Posterior cingulate gyrus (tissue), 11 donors: ENCODE measurements around the gene UHRF1.
A peak's percentile ranks its signal among the peaks of the same experiment; 100 is the strongest.

ENCODE experiments used
- DNase-seq, 10 donors: peaks; one replicate each; pipeline versions ENCODE4 v3.0.0 to v3.0.0-alpha.2; 2020 to 2021; ENCODE audit warnings: mixed read lengths in 3 of 10
- intact Hi-C: fragments of 100-400 bp; cut with DNase I; formaldehyde crosslinking; loops from one replicate; pipeline ENCODE4 v1.15.1; 2023

UHRF1 gene

DNA sequence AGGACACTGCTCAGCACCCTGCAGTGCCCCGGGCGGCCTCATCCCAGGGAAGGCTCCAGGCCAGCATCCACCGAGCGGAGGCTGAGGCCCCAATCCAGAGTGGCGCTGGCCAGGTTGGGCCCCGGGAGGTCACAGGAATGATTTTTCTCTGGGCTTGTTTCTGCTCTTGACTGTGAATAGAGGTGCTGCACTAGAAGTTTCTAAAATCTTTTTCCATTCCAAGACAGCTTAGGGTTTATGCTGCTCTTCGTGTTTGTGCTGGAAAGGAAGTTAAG lies 74.7 kb downstream of the UHRF1 start:
- intact Hi-C loops, result no loop called here
- peak in 3 of 10 donors; percentile 48 to 76 (median 49) for DNase-seq

GRCh38 chr19:4984438-4984990 lies 75.2 kb downstream of the UHRF1 start:
- peak in 3 of 10 donors; percentile 35 to 79 (median 64) for DNase-seq
- intact Hi-C loops, result no loop called here

DNA sequence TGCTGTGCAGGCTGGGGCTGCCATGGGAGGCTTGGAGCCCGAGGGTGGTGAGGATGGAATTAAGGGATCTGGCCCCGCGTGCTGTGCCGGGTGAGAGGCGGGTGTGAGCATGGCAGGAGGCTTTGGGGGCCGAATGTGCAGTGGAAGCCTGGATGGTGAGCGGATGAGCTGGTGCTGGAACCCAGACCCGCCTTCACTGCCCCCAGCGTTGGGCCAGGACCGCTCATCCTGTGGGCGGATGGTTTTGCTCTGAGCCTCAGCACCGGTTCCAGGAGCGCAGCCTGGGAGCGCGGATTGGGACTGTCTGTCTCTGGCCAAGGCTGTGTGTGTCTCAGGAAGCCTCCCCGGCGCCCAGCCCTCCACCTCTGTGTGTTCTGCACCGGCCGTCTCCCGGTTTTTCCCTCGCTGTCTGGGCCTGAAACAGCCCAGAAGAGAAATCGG lies 76.3 kb downstream of the UHRF1 start:
- intact Hi-C loops, result no loop called here

GRCh38 chr19:4986056-4986455 lies 76.8 kb downstream of the UHRF1 start:
- intact Hi-C loops, result no loop called here
- DNase-seq, result peak in 1 of 10 donors; percentile 62

More for the DNA sequence above, 76.3 kb downstream of the UHRF1 start:
- peak in 5 of 10 donors; percentile 20 to 92 (median 86) for DNase-seq

DNA sequence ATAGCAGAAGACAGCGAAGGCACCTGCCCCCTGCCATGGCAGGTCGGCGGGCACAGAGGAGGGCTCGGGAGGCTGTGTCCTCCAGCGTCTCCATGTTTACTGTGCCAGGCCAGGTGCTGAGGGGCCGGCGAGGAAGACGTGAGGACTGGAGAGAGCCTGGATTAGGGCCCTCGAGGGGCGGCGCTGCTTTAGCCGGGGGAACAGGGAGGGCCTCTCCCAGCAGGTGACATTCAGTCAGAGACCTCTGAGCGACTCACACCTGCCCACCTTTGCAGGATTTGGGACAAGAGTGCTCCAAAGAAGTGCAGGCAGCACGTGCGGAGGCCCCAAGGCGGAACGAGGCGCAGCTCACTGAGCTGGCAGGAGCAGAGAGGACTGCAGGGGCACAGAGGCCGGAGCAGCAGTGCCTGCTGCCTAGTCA lies 77.2 kb downstream of the UHRF1 start:
- peak in 3 of 10 donors; percentile 62 to 76 (median 75) for DNase-seq
- intact Hi-C loops, result no loop called here

DNA sequence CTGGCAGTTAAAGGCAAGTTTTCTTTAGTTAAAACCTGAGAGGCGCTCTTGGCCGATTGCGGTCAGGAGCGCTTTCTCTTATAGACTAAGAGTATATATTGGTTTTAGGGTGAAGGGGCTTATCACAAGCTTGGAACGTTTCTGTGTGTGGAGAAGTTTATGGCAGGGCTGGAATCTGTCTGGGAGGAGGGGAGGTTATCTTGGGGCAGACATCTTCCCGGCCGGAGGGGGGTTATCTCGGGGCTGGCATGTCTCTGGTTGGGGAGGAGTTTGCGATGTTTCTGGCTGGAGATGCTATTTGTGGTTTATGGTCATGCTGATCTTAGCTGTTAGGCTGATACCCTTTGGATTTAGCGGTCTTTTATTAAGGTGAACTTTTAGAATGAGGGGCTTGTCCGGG lies 78.0 kb downstream of the UHRF1 start:
- DNase-seq, result peak in 1 of 10 donors; percentile 36
- intact Hi-C loops, result no loop called here

DNA sequence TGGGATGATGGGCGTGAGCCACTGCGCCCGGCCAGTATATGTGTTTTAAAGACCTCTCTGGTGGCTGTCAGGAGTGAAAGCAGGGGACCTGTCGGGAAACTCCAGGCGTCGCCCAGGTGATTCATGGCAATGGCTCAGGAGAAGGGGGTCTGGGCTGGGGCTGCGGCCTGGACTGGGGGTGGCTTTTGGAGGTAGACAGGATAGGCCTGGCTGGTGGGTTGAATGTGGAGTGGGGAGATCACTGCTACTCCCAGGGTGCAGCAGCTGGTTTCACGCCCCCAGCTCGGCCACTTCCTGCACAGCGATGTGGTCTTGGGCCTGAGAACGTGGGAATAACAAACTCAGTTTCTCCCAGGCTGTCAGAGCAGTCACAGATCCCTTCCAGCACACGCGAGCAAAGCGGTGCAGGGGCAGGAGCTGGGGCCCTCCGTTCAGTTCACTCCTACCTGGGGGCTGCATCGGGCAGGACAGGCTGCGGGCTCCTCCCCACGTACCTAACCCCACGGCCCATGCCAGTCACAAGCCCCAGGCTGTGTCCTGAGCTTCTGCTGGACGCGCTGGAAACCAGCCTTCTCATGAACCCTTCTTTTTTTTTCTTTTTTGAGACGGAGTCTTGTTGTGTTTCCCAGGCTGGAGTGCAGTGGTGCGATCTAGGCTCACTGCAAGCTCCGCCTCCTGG lies 78.5 kb downstream of the UHRF1 start:
- intact Hi-C loops, result no loop called here
- peak in 2 of 10 donors; percentile 64 to 84 for DNase-seq

DNA sequence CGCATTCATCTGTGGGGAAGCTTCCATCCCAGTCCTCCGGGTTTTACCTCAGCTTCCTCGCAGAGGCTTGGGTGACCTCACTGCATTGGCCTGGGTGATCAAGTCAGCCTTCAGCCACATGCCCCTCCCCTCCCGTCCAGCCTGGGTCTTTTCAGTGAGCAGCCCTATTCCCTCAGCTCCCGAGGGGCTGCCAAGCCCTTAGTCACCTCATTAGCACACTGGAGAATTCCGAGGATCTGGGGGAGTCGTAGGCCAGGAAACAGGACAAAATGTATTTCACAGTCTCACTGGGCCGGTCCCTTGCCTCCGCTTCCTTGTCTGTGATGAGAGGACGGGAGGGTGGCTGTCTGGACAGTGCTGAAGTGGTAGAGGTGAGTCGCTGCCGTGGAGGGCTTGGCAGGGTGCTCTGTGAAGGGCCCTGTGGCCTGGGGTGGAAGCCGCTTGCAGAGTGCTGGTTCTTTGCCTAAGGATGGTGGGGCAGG lies 79.5 kb downstream of the UHRF1 start:
- peak in 3 of 10 donors; percentile 47 to 81 (median 55) for DNase-seq

GRCh38 chr19:4990306-4990705 lies 81.0 kb downstream of the UHRF1 start:
- intact Hi-C loops, result no loop called here

More for the DNA sequence above, 79.5 kb downstream of the UHRF1 start:
- intact Hi-C loops, result no loop called here

GRCh38 chr19:4991538-4991937 lies 82.2 kb downstream of the UHRF1 start:
- peak in 3 of 10 donors; percentile 9 to 43 (median 38) for DNase-seq
- intact Hi-C loops, result no loop called here

More at GRCh38 chr19:4990306-4990705, 81.0 kb downstream of the UHRF1 start:
- DNase-seq, result peak in 3 of 10 donors; percentile 44 to 69 (median 53)

- DNase-seq, result peak in 2 of 10 donors; percentile 3 to 52
- intact Hi-C loops, result no loop called here
These were observed 82.8 kb downstream of the UHRF1 start for GRCh38 chr19:4991996-4992698.

DNA sequence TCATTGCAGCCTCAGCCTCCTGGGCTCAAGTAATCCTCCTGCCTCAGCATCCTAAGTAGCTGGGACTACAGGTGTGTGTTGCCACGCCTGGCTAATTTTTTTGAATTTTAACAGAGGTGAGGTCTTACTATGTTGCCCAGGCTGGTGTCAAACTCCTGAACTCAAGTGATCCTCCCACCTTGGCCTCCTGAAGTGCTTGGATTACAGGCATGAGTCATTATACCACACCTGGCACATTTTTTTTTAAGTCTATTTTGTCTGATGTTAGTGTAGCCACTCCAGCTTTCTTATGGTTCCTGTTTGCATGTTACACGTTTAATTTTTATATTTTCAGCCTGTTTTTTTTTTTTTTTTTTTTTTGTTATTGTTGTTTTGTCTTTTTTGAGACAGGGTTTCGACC lies 84.4 kb downstream of the UHRF1 start:
- intact Hi-C loops, result no loop called here
- no peak for DNase-seq

DNA sequence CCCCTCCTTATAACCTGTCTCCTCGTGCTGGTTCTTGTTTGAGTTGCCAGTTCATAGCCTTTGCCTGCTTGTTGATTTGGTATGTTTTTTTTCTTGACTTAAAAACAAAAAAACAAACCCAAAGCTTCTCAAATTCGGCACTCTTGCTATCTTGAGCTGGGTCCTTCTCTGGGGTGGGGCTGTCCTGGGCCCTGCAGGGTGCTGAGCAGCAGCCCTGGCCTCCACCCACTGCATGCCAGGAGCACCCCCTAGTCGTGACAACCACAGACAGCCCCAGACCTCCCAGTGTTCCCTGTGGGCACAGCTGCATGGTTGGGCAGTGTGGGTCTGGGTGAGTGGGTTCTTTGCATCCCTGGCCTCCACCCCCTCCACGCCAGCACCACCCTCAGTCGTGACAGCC lies 87.4 kb downstream of the UHRF1 start:
- peak in 1 of 10 donors; percentile 23 for DNase-seq
- intact Hi-C loops, result no loop called here

- DNase-seq, result peak in 1 of 10 donors; percentile 44
- intact Hi-C loops, result no loop called here
These were observed 88.0 kb downstream of the UHRF1 start for GRCh38 chr19:4997297-4997696.

GRCh38 chr19:5000120-5000611 lies 90.9 kb downstream of the UHRF1 start:
- intact Hi-C loops, result no loop called here

DNA sequence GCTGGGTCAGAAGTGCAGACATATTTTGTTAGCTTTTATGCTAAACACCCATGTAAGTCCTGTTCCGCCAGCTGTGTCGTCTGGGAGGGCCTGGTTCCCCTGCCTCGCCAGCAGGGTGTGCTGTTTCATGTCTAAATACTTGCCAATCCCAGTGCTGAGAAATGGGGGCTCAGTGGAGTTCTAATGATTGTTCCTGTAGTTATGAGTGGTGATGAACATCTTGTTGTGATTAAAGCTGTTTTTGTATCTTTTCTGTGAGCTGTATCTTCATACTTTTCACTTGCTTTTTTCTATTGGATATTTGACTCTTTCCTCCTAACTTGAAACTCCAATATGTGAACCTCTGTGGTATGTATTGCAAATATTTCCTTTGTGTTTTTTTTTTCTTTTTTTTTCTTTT lies 92.3 kb downstream of the UHRF1 start:
- intact Hi-C loops, result no loop called here
- peak in 3 of 10 donors; percentile 56 to 92 (median 76) for DNase-seq

More at GRCh38 chr19:5000120-5000611, 90.9 kb downstream of the UHRF1 start:
- no peak for DNase-seq

- intact Hi-C loops, result no loop called here
- DNase-seq, result peak in 1 of 10 donors; percentile 22
These were observed 92.8 kb downstream of the UHRF1 start for GRCh38 chr19:5002143-5002542.

- peak in 1 of 10 donors; percentile 64 for DNase-seq
- intact Hi-C loops, result no loop called here
These were observed 94.5 kb downstream of the UHRF1 start for GRCh38 chr19:5003781-5004180.

GRCh38 chr19:5005096-5005495 lies 95.8 kb downstream of the UHRF1 start:
- DNase-seq, result peak in 1 of 10 donors; percentile 9
- intact Hi-C loops, result no loop called here

DNA sequence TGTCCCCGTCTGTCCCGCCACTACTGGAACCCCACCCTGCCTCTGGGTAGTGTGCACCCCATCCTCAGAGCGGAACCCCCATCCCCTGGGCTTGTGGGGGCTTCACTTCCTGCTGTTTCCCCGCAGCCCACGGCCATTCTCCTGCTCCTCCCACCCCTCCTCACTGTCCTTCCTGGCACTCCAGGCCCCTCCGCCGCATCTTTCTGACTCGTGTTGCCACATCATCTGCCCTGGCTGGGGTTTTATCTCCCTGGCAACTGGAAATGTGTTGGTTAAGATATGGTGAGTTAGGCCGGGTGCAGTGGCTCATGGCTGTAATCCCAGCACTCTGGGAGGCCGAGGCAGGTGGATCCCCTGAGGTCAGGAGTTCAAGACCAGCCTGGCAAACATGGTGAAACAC lies 96.9 kb downstream of the UHRF1 start:
- intact Hi-C loops, result no loop called here
- peak in 1 of 10 donors; percentile 54 for DNase-seq

- DNase-seq, result peak in 1 of 10 donors; percentile 21
- intact Hi-C loops, result no loop called here
These were observed 97.5 kb downstream of the UHRF1 start for GRCh38 chr19:5006821-5007220.
